Neuronal stem cell (in vitro differentiated cells): ENCODE data around the gene OSTM1.

Source experiments
- DNase-seq: peaks from one replicate; pipeline ENCODE4 v3.0.0-alpha.2; 2013; ENCODE audit warnings: low spot score
- H2AFZ ChIP-seq: one replicate; pipeline ENCODE4 v1.6.1; 2013; ENCODE audit warnings: mild to moderate bottlenecking, low read length, inconsistent platforms
- H2AK5ac ChIP-seq: 2 replicates; pipeline ENCODE4 v1.6.1; 2013; ENCODE audit warnings: low read depth, mild to moderate bottlenecking, inconsistent platforms, low read length, moderate library complexity, mixed read lengths
- H2BK120ac ChIP-seq: 2 replicates; pipeline ENCODE4 v1.6.1; 2013; ENCODE audit warnings: low read depth, mild to moderate bottlenecking, inconsistent platforms, low read length, moderate library complexity, mixed read lengths
- H2BK12ac ChIP-seq: one replicate; pipeline ENCODE4 v1.6.1; 2013; ENCODE audit warnings: low read length, inconsistent platforms
- H2BK15ac ChIP-seq: 2 replicates; pipeline ENCODE4 v1.6.1; 2013; ENCODE audit warnings: mild to moderate bottlenecking, low read length, inconsistent platforms, mixed read lengths
- H2BK5ac ChIP-seq: one replicate; pipeline ENCODE4 v1.6.1; 2013; ENCODE audit warnings: inconsistent platforms, mild to moderate bottlenecking, low read length, moderate library complexity
- H3K14ac ChIP-seq: one replicate; pipeline ENCODE4 v1.6.1; 2013; ENCODE audit warnings: low read length, inconsistent platforms
- H3K18ac ChIP-seq: 2 replicates; pipeline ENCODE4 v1.6.1; 2013; ENCODE audit warnings: low read length, inconsistent platforms
- H3K23ac ChIP-seq: 2 replicates; pipeline ENCODE4 v1.6.1; 2013; ENCODE audit warnings: low read depth, mild to moderate bottlenecking, mixed read lengths, low read length, inconsistent platforms; ENCODE audit not compliant: poor library complexity
- H3K27ac ChIP-seq: replicated peaks from 3 replicates; pipeline ENCODE4 v1.5.1; 2013; ENCODE audit warnings: low read length, inconsistent platforms
- H3K27me3 ChIP-seq, 3 experiments: 2 replicates each; pipeline ENCODE4 v1.6.1; 2013; ENCODE audit warnings: low read length in 3 of 3, mild to moderate bottlenecking in 2 of 3, inconsistent platforms in 1 of 3, low read depth in 1 of 3, mixed read lengths in 1 of 3, moderate library complexity in 1 of 3; ENCODE audit not compliant: control insufficient read depth in 3 of 3, insufficient read depth in 3 of 3
- H3K36me3 ChIP-seq, 2 donors: replicated peaks in 1 of 2; 2 replicates each; pipeline ENCODE4 v1.6.1; 2013; ENCODE audit warnings: low read length in 2 of 2; ENCODE audit not compliant: control insufficient read depth in 2 of 2, insufficient read depth in 2 of 2
- H3K4ac ChIP-seq: 2 replicates; pipeline ENCODE4 v1.6.1; 2013; ENCODE audit warnings: inconsistent platforms, mild to moderate bottlenecking, low read length, moderate library complexity
- H3K4me1 ChIP-seq, 2 donors: 1 replicate in 1 of 2; 2 replicates in 1 of 2; pipeline ENCODE4 v1.6.1; 2013; ENCODE audit warnings: low read length in 2 of 2, low read depth in 1 of 2; ENCODE audit not compliant: control insufficient read depth in 2 of 2, insufficient read depth in 1 of 2
- H3K4me2 ChIP-seq: one replicate; pipeline ENCODE4 v1.6.1; 2013; ENCODE audit warnings: mild to moderate bottlenecking, low read length, inconsistent platforms; ENCODE audit not compliant: insufficient read depth, poor library complexity, severe bottlenecking
- H3K4me3 ChIP-seq, 2 donors: 2 replicates each; pipeline ENCODE4 v1.5.1; 2013; ENCODE audit warnings: low read length in 2 of 2, mild to moderate bottlenecking in 2 of 2, inconsistent platforms in 1 of 2, moderate library complexity in 1 of 2
- H3K79me1 ChIP-seq: one replicate; pipeline ENCODE4 v1.6.1; 2013; ENCODE audit warnings: low read depth, mild to moderate bottlenecking, inconsistent platforms, low read length, moderate library complexity
- H3K9ac ChIP-seq: one replicate; pipeline ENCODE4 v1.6.1; 2013; ENCODE audit warnings: mild to moderate bottlenecking, low read depth, low read length, inconsistent platforms; ENCODE audit not compliant: poor library complexity
- H3K9me3 ChIP-seq, 2 donors: replicated peaks in 1 of 2; 2 replicates each; pipeline versions ENCODE3 to v1.6.1; 2013; ENCODE audit warnings: low read length in 2 of 2, mild to moderate bottlenecking in 2 of 2, inconsistent platforms in 1 of 2, low read depth in 1 of 2, mixed read lengths in 1 of 2, moderate library complexity in 1 of 2; ENCODE audit not compliant: control insufficient read depth in 2 of 2, insufficient read depth in 1 of 2
- H4K8ac ChIP-seq: one replicate; pipeline ENCODE4 v1.6.1; 2013; ENCODE audit warnings: low read depth, mild to moderate bottlenecking, inconsistent platforms, low read length, moderate library complexity
- H4K91ac ChIP-seq: one replicate; pipeline ENCODE4 v1.6.1; 2013; ENCODE audit warnings: low read length, low read depth, mild to moderate bottlenecking, inconsistent platforms; ENCODE audit not compliant: poor library complexity
- WGBS, 2 donors: extraction: QIAGEN DNeasy Blood & Tissue Kit; methylation state at CpG; one replicate each; pipeline ENCODE4 v1.1.7; 2013; ENCODE audit warnings: missing lambda C conversion rate in 2 of 2, mixed read lengths in 1 of 2; ENCODE audit not compliant: insufficient read length in 2 of 2, insufficient replicate concordance in 1 of 2; ENCODE audit errors: extremely low coverage in 2 of 2; 5-methylcytosine and 5-hydroxymethylcytosine counted together

Gene OSTM1

DNA sequence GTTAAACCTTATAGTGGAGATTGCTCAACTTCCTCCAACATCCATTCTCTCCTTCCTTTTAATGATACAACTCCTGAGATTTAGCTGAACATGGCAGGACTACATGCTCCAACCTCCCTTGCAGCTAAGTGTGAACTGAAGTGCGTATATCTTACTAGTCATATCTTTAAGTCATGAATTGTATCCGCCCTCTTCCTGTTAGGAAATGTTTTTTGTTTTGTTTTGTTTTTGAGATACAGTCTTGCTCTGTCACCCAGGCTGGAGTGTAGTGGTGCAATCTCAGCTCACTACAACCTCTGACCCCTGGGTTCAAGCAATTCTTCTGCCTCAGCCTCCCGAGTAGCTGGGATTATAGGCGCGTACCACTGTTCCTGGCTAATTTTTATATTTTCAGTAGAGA lies 8.8 kb upstream of the OSTM1 start:
- no peak overlapping the region for H3K27ac ChIP-seq
- no peak overlapping the region for H2BK5ac ChIP-seq
- H2AK5ac ChIP-seq: no peak overlapping the region
- no peak overlapping the region for H2AFZ ChIP-seq
- peaks cover 0 to 2% of the 10 kb centered on the region in 2 donors for H3K4me1 ChIP-seq
- H3K9me3 ChIP-seq: no peaks in the 10 kb centered on the region
- no peaks in the 10 kb centered on the region for H3K36me3 ChIP-seq
- H3K27me3 ChIP-seq: no peaks in the 10 kb centered on the region
- no peak overlapping the region for H2BK120ac ChIP-seq
- H3K14ac ChIP-seq: no peak overlapping the region
- no peak overlapping the region for H3K4ac ChIP-seq
- no peak overlapping the region for H4K8ac ChIP-seq
- H3K4me2 ChIP-seq: no peak overlapping the region
- no peak overlapping the region for H2BK12ac ChIP-seq
- no CpG with 5 or more reads among the region's 5 CpGs for WGBS, 2 donors
- no peak for DNase-seq
- H4K91ac ChIP-seq: no peak overlapping the region
- no peaks in the 10 kb centered on the region for H3K79me1 ChIP-seq
- no peak overlapping the region for H3K18ac ChIP-seq
- H2BK15ac ChIP-seq: no peak overlapping the region
- H3K4me3 ChIP-seq: no peak overlapping the region
- H3K9ac ChIP-seq: no peak overlapping the region
- no peak overlapping the region for H3K23ac ChIP-seq

DNA sequence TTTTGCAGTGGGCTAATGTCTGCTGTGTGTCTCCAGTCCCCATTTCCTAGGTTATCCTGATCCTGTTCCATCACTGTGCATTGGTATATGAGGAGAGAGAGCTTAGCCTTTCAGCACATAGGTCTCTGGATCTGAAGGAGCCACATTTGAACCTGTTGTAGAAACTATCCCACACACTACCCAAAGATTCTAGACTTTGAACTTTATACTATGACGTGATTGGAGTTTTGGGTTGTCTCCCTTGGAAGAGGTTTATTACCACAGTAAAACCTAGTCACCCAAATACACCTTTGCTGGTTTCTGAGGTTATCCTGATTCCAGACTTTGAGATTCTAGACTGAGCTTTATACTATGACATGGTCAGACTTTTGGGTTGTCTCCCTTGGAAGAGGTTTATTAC lies 8.0 kb upstream of the OSTM1 start:
- no peaks in the 10 kb centered on the region for H3K27me3 ChIP-seq
- H3K18ac ChIP-seq: no peak overlapping the region
- H4K91ac ChIP-seq: no peak overlapping the region
- no peak overlapping the region for H2BK15ac ChIP-seq
- H3K4me3 ChIP-seq: no peak overlapping the region
- H3K9me3 ChIP-seq: no peaks in the 10 kb centered on the region
- H3K27ac ChIP-seq: no peak overlapping the region
- no peak overlapping the region for H3K23ac ChIP-seq
- H2BK5ac ChIP-seq: no peak overlapping the region
- H3K4me1 ChIP-seq: peaks cover 0 to 2% of the 10 kb centered on the region in 2 donors
- no peak overlapping the region for H3K4me2 ChIP-seq
- H2BK12ac ChIP-seq: no peak overlapping the region
- no peak overlapping the region for H3K4ac ChIP-seq
- H2BK120ac ChIP-seq: no peak overlapping the region
- no peak overlapping the region for H3K14ac ChIP-seq
- DNase-seq: no peak
- no peak overlapping the region for H2AFZ ChIP-seq
- H4K8ac ChIP-seq: no peak overlapping the region
- H3K36me3 ChIP-seq: no peaks in the 10 kb centered on the region
- no CpG with 5 or more reads among the region's 1 CpG for WGBS, 2 donors
- no peaks in the 10 kb centered on the region for H3K79me1 ChIP-seq
- no peak overlapping the region for H3K9ac ChIP-seq
- H2AK5ac ChIP-seq: no peak overlapping the region

DNA sequence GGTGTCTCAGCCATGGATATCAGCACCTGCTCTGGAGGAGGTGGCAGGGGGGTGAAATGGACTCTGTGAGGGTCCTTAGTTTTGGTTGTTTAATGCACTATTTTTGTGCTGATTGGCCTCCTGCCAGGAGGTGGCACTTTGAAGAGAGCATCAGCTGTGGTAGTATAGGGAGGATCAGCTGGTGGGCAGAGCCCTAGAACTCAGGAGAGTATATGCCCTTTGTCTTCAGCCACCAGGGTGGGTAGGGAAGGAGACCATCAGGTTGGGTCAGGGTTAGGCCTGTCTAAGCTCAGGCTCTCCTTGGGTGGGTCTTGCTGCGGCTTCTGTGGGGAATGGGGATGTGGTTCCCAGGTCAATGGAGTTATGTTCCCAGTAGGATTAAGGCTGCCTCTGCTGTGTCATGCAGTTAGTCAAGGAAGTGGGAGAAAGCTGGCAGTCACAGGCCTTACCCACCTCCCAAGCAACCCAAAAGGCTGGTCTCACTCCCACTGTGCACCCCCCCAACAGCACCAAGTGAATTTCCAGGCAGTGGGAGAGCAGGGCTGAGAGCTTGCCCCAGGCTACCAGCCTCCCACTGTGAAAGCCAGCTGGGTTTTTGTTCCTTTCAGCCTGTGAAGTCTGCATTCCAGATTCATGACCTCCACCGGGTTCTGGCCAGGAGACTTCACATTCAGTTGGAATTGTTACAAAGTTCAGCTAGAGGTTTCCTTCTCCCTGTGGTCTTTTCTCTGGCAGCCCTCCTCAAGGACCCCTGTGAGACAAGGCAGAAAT lies 5.7 kb upstream of the OSTM1 start:
- no peak overlapping the region for H3K14ac ChIP-seq
- H3K4me2 ChIP-seq: no peak overlapping the region
- H2BK120ac ChIP-seq: no peak overlapping the region
- no peak overlapping the region for H2BK15ac ChIP-seq
- no peaks in the 10 kb centered on the region for H3K27me3 ChIP-seq
- no CpG with 5 or more reads among the region's 2 CpGs for WGBS, 2 donors
- H2AK5ac ChIP-seq: no peak overlapping the region
- H2BK5ac ChIP-seq: no peak overlapping the region
- H3K36me3 ChIP-seq: no peaks in the 10 kb centered on the region
- no peak overlapping the region for H2AFZ ChIP-seq
- H3K79me1 ChIP-seq: no peaks in the 10 kb centered on the region
- H4K91ac ChIP-seq: no peak overlapping the region
- no peaks in the 10 kb centered on the region for H3K9me3 ChIP-seq
- no peak overlapping the region for H3K4me3 ChIP-seq
- H3K27ac ChIP-seq: no peak overlapping the region
- H4K8ac ChIP-seq: no peak overlapping the region
- peaks cover 0 to 2% of the 10 kb centered on the region in 2 donors for H3K4me1 ChIP-seq
- no peak overlapping the region for H3K9ac ChIP-seq
- H3K4ac ChIP-seq: no peak overlapping the region
- no peak for DNase-seq
- H3K23ac ChIP-seq: no peak overlapping the region
- H2BK12ac ChIP-seq: no peak overlapping the region
- no peak overlapping the region for H3K18ac ChIP-seq

DNA sequence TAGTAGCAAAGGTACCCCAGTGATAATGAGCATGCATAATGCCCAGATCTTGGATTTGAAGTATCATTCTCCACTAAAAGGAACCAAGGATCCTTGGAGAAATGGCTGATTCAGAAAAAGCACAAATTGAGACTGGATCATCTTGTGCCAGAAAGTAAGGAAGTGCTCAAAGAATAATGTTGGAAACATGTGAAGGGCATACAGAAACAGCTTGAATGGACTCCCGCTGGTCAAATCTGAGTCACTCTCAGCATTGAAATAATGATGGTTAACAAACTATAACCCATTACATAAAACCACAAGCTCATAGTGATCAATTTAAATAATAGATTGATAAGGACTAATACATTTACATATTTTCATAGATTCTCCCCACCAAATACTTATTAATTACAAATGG lies 3.6 kb upstream of the OSTM1 start:
- H3K27ac ChIP-seq: no peak overlapping the region
- H2BK5ac ChIP-seq: no peak overlapping the region
- no peak overlapping the region for H3K9ac ChIP-seq
- H3K4me1 ChIP-seq: peaks cover 0 to 6% of the 10 kb centered on the region in 2 donors
- H3K14ac ChIP-seq: no peak overlapping the region
- no peaks in the 10 kb centered on the region for H3K79me1 ChIP-seq
- no peak overlapping the region for H2BK12ac ChIP-seq
- H2AK5ac ChIP-seq: no peak overlapping the region
- H3K27me3 ChIP-seq: no peaks in the 10 kb centered on the region
- H3K4ac ChIP-seq: no peak overlapping the region
- no peak overlapping the region for H3K23ac ChIP-seq
- H3K36me3 ChIP-seq: no peaks in the 10 kb centered on the region
- no peak overlapping the region for H3K4me2 ChIP-seq
- no peak overlapping the region for H2AFZ ChIP-seq
- H2BK15ac ChIP-seq: no peak overlapping the region
- DNase-seq: no peak
- H4K8ac ChIP-seq: no peak overlapping the region
- no CpG with 5 or more reads among the region's 1 CpG for WGBS, 2 donors
- no peak overlapping the region for H3K18ac ChIP-seq
- no peak overlapping the region for H4K91ac ChIP-seq
- H3K9me3 ChIP-seq: no peaks in the 10 kb centered on the region
- no peak overlapping the region for H2BK120ac ChIP-seq
- no peak overlapping the region for H3K4me3 ChIP-seq
